ENCODE data around the gene EVX2. TPM values are rescaled to one million over a fixed set of nuclear protein-coding genes. Genes with fewer than 3 reads are reported as not detected.
A peak's percentile ranks its signal among the peaks of the same experiment; 100 is the strongest.

The EVX2 gene
- total and polyA plus RNA-seq, 4 donors, result not detected

- H3K4me1 ChIP-seq (ENCODE audit: control insufficient read depth in 4 of 4, insufficient read depth in 4 of 4, low read length in 3 of 4), result peaks cover 10 to 21% (median 16%) of the 10 kb centered on the region in 4 donors
- no peak for DNase-seq (ENCODE audit: low spot score)
- no peak overlapping the region for H3K9ac ChIP-seq (ENCODE audit: low read depth in 1 of 2, low read length in 2 of 2)
- no peaks in the 10 kb centered on the region for H3K36me3 ChIP-seq (ENCODE audit: control insufficient read depth in 4 of 4, insufficient read depth in 3 of 4, low read depth in 1 of 4, low read length in 3 of 4)
- no peak for TF ChIP-seq RAD21 (IDR thresholded peaks at IDR 0.05)
- TF ChIP-seq RXRA (IDR thresholded peaks at IDR 0.05), result no peak
- TF ChIP-seq NR2F2 (IDR thresholded peaks at IDR 0.05), result no peak
- TF ChIP-seq FOXA1 (IDR thresholded peaks at IDR 0.05), result no peak
- TF ChIP-seq, protein P1, sequence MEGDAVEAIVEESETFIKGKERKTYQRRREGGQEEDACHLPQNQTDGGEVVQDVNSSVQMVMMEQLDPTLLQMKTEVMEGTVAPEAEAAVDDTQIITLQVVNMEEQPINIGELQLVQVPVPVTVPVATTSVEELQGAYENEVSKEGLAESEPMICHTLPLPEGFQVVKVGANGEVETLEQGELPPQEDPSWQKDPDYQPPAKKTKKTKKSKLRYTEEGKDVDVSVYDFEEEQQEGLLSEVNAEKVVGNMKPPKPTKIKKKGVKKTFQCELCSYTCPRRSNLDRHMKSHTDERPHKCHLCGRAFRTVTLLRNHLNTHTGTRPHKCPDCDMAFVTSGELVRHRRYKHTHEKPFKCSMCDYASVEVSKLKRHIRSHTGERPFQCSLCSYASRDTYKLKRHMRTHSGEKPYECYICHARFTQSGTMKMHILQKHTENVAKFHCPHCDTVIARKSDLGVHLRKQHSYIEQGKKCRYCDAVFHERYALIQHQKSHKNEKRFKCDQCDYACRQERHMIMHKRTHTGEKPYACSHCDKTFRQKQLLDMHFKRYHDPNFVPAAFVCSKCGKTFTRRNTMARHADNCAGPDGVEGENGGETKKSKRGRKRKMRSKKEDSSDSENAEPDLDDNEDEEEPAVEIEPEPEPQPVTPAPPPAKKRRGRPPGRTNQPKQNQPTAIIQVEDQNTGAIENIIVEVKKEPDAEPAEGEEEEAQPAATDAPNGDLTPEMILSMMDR (IDR thresholded peaks at IDR 0.05; ENCODE audit: low read depth, low read length, missing input control), result no peak
- TF ChIP-seq TAF1 (conservative IDR thresholded peaks at IDR 0.05), result no peak
- no peak for TF ChIP-seq EGR1 (IDR thresholded peaks at IDR 0.05; ENCODE audit: low read depth in 2 of 2)
- TF ChIP-seq FOXA2 (IDR thresholded peaks at IDR 0.05), result no peak
- no peak for TF ChIP-seq YY1 (IDR thresholded peaks at IDR 0.05)
- no peak for TF ChIP-seq GABPA (IDR thresholded peaks at IDR 0.05 in 1 of 2, conservative IDR thresholded peaks at IDR 0.05 in 1 of 2)
- TF ChIP-seq HNF4G (IDR thresholded peaks at IDR 0.05), result no peak
- TF ChIP-seq HNF4A (conservative IDR thresholded peaks at IDR 0.05), result no peak
- TF ChIP-seq, protein P2, sequence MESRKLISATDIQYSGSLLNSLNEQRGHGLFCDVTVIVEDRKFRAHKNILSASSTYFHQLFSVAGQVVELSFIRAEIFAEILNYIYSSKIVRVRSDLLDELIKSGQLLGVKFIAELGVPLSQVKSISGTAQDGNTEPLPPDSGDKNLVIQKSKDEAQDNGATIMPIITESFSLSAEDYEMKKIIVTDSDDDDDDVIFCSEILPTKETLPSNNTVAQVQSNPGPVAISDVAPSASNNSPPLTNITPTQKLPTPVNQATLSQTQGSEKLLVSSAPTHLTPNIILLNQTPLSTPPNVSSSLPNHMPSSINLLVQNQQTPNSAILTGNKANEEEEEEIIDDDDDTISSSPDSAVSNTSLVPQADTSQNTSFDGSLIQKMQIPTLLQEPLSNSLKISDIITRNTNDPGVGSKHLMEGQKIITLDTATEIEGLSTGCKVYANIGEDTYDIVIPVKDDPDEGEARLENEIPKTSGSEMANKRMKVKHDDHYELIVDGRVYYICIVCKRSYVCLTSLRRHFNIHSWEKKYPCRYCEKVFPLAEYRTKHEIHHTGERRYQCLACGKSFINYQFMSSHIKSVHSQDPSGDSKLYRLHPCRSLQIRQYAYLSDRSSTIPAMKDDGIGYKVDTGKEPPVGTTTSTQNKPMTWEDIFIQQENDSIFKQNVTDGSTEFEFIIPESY (IDR thresholded peaks at IDR 0.05), result no peak
- H3K27me3 ChIP-seq (ENCODE audit: control insufficient read depth in 4 of 4, insufficient read depth in 4 of 4, low read length in 3 of 4), result peaks cover 4 to 45% (median 26%) of the 10 kb centered on the region in 4 donors
- no peak overlapping the region for H3K27ac ChIP-seq (ENCODE audit: low read depth in 1 of 2, low read length in 2 of 2)
- no peaks in the 10 kb centered on the region for H3K9me3 ChIP-seq (ENCODE audit: control insufficient read depth in 4 of 4, low read length in 3 of 4)
- WGBS, result 7% methylated on average over 58 of the region's 58 CpGs
- H3K4me3 ChIP-seq (ENCODE audit: low read depth in 1 of 3, low read length in 3 of 3), result no peak overlapping the region
Observed at GRCh38 chr2:176071330-176072291, 12.2 kb downstream of the EVX2 start.

DNA sequence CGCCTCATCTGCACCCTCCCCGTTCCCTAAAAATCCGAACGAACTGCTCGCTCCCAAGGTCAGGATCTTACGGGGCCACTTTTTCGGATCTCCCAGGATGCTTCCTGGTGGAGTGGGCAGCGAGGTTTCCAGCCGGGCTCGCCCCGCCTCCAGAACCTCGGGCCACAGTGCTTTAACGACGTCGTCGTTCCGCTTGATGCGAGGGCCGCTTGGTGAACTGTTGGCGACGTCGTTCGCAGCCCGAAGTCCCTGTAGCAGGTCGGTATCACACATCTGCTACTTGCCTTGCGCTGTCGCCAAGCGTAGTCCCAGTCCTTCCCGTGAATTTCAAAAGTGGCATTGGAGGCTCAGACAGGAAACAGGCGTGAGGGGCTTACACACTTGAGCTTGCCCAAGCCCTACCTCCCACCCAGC is 15.3 kb downstream of the EVX2 start:
- WGBS, result 7% methylated on average over 30 of the region's 30 CpGs
- H3K36me3 ChIP-seq (ENCODE audit: control insufficient read depth in 4 of 4, insufficient read depth in 3 of 4, low read depth in 1 of 4, low read length in 3 of 4), result no peaks in the 10 kb centered on the region
- H3K4me3 ChIP-seq (ENCODE audit: low read depth in 1 of 3, low read length in 3 of 3), result peak overlapping the region in 1 of 3 donors; percentile 49
- TF ChIP-seq RAD21 (IDR thresholded peaks at IDR 0.05) (no peak), SP1 (IDR thresholded peaks at IDR 0.05) (no peak), EGR1 (IDR thresholded peaks at IDR 0.05; ENCODE audit: low read depth in 2 of 2) (no peak), TAF1 (conservative IDR thresholded peaks at IDR 0.05) (no peak), REST (IDR thresholded peaks at IDR 0.05) (no peak), NR2F2 (IDR thresholded peaks at IDR 0.05) (no peak), FOXA2 (IDR thresholded peaks at IDR 0.05) (no peak), MAX (IDR thresholded peaks at IDR 0.05) (no peak), ATF3 (IDR thresholded peaks at IDR 0.05) (no peak)
- TF ChIP-seq, protein P2 (IDR thresholded peaks at IDR 0.05), result no peak
- H3K4me1 ChIP-seq (ENCODE audit: control insufficient read depth in 4 of 4, insufficient read depth in 4 of 4, low read length in 3 of 4), result peaks cover 10 to 21% (median 16%) of the 10 kb centered on the region in 4 donors
- H3K27ac ChIP-seq (ENCODE audit: low read depth in 1 of 2, low read length in 2 of 2), result no peak overlapping the region
- H3K9me3 ChIP-seq (ENCODE audit: control insufficient read depth in 4 of 4, low read length in 3 of 4), result no peaks in the 10 kb centered on the region
- DNase-seq (ENCODE audit: low spot score), result peak; percentile 29
- peaks cover 0 to 35% (median 19%) of the 10 kb centered on the region in 4 donors for H3K27me3 ChIP-seq (ENCODE audit: control insufficient read depth in 4 of 4, insufficient read depth in 4 of 4, low read length in 3 of 4)
- no peak overlapping the region for H3K9ac ChIP-seq (ENCODE audit: low read depth in 1 of 2, low read length in 2 of 2)

All from liver (tissue), 9 donors.